HG03280 (cell line): ENCODE data around the gene SPEG.
A peak's percentile ranks its signal among the peaks of the same experiment; 100 is the strongest.

Source experiments
- ATAC-seq: cut with Tn5 transposase; IDR thresholded peaks from one replicate; pipeline ENCODE4 v1.9.1; 2021; ENCODE audit warnings: mild to moderate bottlenecking, moderate library complexity; ENCODE audit not compliant: unreplicated experiment

The SPEG gene

DNA sequence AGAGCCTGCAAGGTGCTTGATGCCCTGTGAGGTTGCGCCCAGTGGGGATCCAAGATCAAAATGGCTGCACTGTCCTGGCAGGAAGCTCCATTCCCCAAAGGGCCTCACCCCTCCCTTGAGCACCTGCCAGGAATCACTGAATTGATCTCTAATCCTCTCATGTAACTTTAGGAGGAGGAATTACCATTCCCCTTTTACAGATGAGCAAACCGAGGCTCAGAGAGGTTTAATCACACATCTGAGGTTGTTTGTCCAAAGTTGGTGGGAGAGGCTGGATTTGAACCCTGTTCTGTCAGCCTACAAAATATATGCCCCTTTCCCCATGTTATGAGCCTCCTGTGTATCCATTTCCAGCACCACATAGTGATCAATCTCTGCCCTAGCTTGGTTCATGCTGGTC, 90.2 kb downstream of the SPEG start:
- no peak for ATAC-seq

DNA sequence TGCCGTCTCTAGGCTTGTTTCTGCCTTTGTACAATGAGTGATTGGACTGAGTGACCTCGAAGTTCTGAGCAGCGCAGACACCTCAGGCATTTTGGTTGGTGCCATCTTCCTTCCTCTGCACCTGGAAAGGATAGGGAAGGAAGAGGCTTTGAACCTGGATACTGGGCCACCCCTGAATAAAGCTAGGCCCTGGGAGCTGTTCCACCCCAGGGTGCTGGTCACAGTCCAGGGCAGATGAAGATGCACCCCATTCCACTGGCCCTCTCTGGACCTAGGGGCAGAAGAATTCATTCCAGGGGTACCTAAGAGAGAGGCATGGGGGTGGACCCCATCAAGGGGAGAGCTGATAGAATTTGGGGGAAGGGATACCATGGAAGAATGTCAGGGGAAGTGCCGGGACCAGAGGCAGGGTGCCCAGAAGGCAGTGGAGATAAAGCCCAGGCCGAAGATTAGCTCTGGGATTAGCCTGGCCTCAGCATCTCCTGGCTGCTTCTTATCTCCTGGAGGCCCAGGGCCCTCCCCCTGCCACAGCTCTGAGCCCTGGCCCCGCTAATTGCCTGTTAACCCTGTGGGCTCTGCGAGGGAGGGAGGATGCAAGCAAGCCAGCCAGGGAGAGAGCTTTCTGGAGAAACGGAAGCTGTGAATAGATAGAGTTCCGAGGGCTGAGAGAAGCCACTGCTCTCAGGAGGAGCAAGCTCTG, 91.0 kb downstream of the SPEG start:
- ATAC-seq, result no peak

DNA sequence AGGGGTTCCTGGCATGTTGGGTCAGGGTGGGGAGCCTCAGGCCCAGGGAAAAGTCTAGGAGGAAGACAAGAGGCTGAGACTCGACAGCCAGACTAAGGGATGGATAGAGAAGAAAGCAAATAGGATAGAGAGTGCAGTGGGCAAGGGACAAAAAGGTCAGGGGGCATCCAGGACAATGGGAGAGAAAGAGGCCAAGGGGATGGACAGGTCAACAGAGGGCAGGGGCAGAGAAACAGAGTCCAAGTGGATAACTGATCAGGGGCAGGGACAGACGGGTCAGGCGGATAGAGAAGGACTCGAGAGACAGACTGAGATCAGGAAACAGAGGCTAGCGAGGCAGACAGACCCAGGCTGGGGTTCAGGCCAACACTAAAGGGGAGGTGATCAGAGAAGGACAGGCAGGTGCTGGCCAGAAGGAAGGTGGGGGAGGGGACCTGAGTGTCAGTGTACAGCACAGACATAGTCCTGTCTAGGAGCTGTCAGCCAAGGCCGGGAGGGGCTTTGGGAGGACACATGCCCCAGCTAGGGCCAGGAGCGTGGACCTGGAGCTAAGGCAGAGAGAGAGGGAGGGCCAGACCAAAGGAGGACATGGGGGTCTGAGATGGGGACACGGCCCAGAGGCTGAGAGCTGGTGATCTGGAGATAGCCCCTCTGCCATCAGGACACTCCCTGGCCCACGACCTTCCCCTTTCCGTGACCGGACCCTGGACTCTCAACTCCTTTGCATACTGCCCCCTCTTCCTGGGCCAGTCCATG, 91.9 kb downstream of the SPEG start:
- no peak for ATAC-seq

DNA sequence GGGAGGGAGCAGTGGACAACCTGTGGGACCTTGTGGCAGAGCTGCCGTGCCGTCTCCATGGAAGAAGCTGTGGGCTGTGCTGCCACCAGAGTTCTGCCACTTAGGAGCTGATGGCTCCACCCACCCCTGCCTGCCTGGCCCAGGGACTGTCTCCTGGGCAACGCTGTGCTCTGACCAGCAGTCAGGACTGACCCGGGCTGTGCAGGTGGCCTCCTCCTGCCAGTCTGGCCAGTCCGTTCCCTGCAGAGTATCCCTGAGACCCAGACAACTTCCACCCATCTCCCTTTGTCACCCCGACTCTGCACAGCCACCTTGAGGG, 92.4 kb downstream of the SPEG start:
- no peak for ATAC-seq

DNA sequence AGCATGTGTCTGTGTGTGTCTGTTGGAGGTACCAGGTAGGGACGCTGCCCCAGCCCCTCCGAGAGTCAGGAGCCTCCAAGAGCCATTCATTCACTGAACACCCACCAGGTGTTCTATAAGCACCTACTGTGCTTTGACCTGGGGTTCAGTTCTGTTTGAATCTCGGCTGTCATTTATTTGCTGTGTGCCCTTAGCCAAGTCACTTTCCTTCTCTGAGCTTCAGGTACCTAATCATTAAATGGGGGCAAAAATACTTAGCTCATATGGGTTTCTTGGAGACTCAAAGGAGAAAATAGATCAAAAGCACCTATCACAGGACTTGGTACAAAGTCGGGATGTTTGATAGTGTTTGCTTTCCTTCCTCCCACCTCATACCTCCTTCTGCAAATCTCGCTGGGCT, 92.8 kb downstream of the SPEG start:
- ATAC-seq, result no peak

DNA sequence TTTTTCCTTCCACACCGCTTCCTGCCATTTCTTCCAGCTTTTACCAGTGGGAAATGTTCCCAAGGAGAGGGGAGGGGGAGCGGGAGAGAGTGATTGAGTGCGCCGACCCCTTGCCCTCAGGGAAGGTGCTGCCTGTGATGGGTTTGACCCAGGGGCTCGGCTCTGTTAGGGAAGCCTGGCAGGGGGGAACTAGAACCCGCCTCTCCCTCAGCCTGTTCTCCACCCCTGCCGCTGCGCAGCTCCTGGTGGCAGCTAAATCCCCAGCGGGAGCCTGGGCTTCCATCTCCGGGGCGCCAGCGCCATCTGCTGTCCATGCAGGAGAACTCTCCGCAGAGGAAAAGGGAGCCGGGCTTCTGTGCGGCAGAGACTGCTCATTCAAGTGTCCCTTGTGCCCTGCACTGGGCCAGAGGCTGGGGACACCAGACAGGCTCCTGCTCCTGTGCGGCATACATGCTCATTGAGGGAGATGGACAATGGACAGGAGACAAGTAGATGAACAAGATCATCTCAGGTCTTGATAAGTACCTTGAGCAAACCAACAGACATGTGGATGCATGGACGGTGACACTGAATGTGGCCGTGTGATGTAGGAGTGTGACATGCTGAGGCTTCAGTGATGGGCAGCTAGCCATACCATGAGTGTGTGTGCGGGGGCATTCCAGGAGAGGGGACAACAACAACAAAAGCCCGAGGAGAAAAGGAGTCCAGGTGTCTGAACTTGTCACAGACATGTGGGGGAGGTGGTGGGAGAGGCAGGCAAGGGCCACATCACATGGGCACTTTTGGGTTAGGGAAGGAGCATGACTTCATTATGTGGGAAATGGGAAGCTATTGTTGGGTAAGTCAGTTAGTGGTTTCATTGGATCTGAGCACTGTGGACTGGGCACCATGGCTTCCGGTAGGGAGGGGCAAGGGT, 95.7 kb downstream of the SPEG start:
- peak; percentile 78 for ATAC-seq

DNA sequence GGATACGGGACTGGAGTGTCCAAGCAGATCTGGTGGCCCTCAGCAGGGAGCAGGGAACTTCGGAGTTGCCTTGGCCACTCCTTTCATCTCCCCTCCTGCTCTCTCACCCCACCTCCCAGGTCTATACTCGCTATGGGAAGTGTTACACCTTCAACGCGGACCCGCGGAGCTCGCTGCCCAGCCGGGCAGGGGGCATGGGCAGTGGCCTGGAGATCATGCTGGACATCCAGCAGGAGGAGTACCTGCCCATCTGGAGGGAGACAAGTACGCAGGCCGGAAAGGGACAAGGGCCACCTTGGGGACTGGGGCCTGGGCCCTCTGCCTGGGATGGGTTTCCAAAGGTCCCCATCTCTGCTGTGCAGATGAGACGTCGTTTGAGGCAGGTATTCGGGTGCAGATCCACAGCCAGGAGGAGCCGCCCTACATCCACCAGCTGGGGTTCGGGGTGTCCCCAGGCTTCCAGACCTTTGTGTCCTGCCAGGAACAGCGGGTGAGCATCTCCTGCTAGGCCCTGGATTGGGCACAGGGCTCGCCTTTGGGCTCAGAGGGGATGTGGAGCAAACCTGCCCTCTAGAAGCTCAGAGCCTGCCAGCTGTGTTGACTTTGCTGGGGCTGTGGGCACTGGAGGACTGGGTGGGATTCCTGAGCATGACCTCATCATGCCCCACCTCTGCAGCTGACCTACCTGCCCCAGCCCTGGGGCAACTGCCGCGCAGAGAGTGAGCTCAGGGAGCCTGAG, 97.2 kb downstream of the SPEG start:
- ATAC-seq, result no peak

DNA sequence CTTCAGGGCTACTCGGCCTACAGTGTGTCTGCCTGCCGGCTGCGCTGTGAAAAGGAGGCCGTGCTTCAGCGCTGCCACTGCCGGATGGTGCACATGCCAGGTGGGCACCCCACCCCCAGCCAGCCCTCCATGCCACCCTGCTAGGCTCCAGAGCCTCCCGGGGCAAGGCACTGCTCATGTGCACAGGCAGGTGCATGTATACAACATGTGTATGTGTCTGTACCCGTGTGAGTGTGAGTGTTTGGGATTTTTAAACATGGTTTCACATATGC, 97.7 kb downstream of the SPEG start:
- ATAC-seq, result no peak

DNA sequence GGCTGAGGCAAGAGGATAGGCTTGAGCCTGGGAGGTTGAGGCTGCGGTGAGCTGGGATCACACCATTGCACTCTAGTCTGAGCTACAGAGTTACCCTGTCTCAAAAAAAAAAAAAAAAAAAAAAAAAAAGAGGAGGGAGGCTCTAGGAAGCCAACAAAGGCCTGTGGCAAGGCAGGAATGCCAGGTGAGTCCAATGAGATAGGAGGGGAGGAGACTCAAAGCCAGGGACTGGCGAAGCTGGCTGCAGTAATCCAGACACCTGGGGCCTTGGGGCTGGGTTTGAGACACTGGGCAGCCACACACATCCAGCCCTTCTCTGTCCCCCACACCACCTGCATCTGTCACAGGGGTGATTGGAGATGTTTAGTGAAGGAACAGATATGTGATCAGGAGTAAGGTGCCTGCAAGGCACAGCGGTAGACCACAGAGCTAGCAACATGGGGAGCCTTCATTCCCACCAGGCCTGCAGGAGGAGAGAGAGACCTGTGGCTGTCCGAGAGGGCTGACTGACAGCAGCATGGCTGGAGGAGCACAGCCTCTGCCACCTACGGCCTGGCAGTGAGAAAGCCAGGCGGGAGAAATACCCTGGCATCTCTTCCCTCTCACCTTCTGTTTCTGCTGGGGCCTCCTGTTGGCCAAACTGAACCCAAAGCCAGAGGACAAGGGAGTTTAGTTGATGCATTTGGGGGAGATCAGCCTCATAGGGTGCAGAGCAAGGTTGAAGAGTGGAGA, 99.5 kb downstream of the SPEG start:
- no peak for ATAC-seq

DNA sequence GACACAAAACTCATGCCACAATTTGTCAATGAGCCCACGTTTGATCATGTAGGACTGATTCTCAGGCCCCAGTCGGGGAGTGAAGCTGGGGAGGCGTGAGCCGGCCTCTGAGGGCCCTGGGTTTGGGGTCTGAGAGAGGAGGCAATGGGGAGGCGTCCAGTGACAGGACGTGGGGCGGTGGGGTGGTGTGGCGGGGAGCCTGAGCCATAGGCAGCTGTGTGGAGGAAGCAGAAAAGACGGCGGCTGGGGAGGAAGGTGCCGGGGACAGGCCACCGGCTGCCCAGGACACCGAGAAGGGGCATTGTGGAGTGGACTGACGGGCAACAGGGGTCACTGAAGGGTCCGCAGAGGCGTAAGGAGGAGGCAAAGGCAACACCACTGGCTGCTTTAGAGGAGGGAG, 101.8 kb downstream of the SPEG start:
- no peak for ATAC-seq

DNA sequence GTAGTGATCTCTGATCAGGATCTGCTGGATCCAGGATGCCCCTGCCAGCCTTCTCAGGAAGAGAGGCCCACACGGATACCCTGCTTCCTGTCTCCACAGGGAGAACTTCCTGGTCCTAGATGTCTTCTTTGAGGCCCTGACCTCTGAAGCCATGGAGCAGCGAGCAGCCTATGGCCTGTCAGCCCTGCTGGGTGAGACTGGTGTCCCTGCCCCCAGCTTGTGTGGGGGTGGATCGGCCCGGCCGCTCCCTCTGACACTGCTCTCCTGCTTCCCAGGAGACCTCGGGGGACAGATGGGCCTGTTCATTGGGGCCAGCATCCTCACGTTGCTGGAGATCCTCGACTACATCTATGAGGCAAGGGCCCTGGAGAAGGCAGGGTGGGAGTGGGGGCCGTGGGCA, 102.3 kb downstream of the SPEG start:
- ATAC-seq, result no peak

DNA sequence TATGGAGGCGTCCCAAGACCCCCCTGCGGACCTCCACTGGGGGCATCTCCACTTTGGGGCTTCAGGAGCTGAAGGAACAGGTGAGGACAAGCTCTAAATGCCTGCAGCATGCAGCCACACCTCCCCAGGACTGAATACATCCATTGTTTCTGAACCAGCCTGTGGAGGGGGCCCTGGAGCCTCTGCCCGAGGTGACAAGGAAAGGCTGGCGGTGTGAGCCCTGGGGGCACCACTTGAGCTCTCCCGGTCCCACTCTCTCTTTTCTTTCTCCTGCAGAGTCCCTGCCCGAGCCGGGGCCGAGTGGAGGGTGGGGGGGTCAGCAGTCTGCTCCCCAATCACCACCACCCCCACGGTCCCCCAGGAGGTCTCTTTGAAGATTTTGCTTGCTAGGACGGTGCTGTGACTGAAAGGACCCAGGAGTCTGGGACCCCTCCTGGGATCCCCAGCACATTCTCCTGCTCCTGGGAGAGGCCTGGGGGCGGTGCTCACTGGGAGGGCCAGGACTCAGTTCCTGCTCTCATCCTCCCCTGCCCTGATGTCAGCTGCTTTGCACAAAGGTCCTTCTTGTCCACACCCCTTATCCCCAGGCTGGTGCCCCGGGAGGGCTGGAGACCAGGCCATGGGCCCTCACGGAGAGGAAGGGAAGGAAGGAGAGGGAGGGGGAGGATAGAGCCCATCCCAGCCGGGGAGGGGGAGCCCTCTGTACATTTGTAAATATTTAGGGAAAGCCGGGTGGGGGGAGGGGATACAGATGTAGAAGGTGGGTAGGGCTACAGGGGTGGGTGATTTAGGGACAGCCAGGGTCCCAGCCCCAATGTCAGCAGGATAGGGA, 103.2 kb downstream of the SPEG start:
- ATAC-seq, result no peak

DNA sequence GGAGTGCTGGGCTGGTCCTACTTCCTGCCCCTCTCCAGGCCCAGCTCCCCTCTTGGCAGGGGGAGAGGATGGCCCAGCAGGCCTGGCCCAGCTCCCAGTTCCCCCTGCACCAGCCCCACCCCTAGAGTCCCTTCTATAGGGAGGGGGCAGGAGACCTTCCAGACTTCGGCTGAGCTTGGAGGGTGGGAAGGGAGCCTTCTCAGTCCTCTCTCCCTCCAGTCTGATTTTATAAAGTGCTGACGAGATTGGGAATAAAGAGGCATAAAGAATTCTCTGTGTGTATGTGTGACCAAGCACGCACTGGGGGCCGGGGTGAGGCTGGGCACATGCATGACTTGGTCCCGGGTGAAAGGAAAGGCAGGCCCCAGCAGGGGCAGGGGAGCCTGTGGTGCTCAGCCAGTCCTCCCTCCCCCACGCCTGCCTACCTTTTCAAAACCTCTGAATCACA, 103.9 kb downstream of the SPEG start:
- ATAC-seq, result no peak

DNA sequence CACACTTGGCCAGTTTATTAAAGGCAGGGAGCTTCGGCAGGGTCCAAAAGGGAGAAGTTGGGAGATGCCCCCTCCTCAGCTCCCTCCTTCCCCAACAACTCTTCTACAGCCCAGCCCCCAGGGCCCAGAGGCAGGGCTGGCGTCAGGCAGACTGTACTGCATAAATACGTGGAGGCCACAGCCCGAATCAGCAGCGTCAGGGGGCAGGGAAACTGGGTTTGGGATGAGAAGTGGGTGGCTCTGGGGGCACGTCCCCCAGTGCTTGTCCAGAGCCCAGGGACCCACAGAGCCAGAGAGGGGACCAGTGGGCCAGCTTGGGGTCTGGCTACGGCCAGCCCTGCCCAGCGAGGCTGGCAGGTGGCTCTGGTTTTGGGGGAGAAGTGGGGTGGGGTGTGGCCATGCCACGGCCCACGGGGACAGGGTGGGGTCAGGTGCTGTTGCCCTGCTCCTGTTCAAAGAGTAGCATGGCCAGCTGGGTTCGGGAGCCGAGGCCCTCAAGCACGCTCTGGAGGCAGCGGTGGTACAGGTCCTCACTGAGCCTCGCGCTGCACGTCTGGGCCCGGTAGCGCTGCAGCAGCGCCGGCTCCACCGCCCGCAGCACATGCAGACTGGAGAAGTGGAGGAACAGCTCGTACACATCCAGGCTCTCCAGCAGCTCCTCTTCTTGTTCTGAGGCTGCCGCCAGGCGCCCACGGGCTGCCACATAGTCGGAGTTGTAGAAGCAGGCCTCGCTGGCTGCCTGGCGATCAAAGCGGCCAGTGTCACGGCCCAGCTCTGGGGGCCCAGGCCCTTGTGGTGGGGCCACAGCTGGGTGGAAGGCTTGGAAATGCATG, 104.5 kb downstream of the SPEG start:
- no peak for ATAC-seq

DNA sequence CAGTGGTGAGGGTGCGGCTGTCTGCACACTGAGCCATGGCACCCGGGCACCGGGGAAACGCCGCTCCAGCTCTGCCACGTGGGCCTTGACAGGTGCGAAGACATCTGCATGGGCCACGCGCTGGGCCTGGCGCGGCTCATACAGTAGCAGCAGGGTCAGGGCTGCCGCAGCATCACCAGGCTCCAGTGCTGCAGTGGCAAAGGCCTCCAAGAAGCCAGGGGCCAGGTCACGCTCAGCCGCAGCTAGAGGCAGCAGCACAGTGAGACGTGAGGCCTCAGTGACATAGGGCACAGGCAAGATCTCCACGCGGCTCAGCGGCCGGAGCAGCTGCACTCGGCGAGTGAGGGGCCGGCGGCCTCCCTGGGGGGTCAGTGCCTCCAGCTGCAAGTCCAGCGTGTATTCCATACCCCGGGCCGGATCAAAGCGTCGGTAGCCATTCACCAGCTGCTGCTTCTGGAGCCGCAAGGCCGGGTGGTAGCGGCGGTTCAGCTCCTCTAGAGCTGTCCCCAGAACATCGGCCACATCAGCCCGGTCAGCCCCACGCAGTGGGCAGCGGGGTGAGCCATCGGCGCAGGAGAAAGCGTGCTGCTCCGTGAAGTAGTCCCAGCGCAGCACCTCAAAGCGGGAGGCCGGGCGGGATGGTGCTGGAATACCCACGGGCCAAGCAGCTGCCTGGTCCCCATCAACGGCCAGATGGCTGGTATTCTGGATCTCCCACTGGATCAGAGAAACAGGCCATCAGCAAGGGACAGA, 105.5 kb downstream of the SPEG start:
- no peak for ATAC-seq

DNA sequence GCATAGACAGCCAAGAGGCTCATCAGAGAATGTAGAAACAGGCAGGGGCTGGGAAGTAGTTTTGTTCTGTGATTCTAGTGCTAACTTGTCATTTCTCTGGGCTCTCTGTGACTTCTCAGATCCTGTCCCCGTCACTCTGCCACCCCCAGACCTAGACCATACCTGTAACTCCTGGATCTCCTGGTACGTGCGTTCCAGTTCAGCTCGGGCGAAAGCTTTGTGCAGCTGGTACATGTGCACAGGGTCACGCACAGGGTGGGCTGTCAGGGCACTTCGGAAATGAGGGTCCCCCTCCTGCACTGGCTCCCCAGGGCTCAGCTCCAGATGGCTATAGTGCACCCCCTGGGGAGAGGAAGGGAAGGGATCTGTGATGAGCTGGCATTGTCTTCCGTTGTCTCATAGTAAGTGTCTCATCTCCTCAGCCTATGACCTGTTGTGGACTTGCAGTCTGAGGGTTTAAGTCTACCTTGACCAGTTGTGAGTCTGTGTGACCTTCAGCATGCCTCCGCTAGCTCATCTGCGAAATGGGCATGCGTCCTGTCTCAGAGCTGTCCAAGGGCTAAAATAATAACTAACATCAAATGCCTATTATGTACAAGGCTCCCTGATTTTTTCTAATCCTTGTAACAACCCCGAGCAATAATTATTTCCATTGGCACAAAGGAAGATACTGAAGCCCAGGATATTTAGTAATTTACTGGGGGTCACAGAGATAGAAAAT, 106.3 kb downstream of the SPEG start:
- ATAC-seq, result no peak

DNA sequence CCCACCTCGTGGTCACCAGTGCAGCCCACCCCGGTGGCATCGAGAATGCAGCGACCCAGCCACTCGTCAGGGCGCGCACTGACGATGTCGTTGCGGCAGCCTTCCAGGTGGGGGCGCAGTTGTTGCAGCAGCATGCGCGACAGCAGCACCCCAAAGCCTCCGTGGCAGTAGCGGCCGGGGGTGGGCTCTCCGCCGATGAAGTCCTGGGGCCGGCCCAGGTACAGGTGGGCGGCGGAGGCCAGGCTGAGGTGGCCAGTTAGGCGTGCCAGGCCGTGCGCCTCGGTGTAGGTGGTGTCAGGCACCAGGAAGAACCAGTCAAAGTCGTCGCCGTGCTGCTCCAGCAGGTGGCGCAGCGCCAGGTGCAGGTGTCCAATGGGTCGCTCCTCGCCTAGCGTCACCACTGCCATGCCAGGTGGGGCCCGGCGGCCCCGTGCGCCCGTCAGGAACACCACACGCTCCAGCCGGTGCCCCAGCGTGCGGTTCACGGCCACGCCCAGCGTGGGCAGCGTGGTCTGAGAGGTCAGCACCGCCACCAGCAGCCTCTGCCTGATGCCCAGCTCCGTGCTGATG, 107.1 kb downstream of the SPEG start:
- ATAC-seq, result peak; percentile 36
